OCI-LY7 (cell line): ENCODE measurements around the gene TNFRSF12A.

Experiments used
- CTCF ChIP-seq: fragments of 200-600 bp; sonication (generic); conservative IDR thresholded peaks from 2 replicates; pipeline ENCODE4 v1.5.1; 2014; ENCODE audit warnings: mild to moderate bottlenecking, antibody characterized with exemption, low read length, moderate library complexity, mixed read lengths
- EZH2phosphoT487 ChIP-seq: fragments of 200-600 bp; sonication (generic); IDR thresholded peaks from 2 replicates; pipeline ENCODE4 v1.6.1; 2018; ENCODE audit warnings: low read depth, borderline replicate concordance, mild to moderate bottlenecking, mixed run types, antibody characterized with exemption, low read length, moderate library complexity, mixed read lengths

GRCh38 chr16:2977440-2977839 lies 42.7 kb upstream of the TNFRSF12A start:
- TF ChIP-seq CTCF (no peak), EZH2phosphoT487 (no peak)
